ENCODE results near the gene CAMTA1.
A peak's percentile ranks its signal among the peaks of the same experiment; 100 is the strongest.

The CAMTA1 gene

DNA sequence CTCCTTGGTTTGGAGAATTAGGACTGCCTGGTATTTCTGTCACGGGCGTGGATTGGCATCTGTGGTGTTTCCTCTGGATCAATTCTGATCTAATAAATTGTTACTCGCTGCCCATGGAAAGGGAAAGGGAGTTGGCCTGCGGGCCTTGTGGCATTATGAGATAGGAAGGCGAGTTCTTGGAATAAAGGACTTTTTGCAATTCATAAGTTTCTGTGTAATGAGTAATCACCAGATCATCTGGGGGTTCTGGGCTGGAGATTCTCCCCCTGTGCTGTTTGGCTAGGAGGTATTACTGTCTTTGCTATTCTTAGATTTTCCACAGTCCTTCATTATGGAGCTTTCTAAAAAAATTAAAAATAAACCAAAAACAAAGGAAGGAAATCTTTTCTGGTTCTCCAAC lies 315.9 kb downstream of the CAMTA1 start:
- no peak for DNase-seq

DNA sequence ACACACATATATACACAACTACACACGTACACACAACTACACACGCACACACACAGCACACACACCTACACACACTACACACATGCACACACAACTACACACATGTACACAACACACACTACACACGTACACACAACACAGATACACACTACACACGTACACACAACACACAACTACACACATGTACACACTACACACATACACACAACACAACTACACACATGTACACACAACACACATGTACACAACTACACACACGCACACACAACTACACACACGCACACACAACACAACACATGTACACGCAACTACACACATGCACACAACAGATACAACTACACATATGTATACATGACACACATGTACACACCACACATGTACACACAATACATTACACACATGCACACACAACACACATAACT lies 318.1 kb downstream of the CAMTA1 start:
- no peak for DNase-seq

DNA sequence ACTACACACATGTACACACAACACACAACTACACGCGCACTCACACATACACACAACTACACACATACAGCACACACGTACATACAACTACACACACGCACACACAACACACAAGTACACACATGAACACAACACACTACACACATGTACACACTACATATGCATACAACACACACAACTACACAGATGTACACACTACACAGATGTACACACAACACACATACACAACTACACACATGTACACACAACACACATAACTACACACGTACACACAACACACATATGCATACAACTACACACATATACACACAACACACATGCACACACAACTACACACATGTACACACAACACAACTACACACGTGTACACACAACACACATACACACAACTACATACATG lies 318.6 kb downstream of the CAMTA1 start:
- DNase-seq = no peak

DNA sequence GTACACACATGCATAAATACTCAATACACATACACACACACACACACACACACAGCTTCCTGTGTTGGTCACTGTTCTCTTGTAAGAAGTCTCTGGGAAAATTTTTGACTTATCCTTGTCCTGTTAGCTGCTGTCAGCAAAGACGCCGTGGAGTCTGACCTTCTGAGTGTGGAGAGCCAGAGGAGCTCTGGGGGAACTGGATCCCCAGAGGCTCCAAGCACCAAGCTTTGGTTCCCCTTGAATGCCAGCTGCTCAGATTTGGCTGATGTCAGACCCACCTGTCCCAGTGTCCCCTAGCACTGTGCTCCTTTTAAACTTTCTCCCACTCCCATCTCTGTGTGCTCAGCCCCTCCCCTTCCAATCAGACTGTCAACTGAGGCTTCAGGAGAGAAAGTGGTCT lies 319.1 kb downstream of the CAMTA1 start:
- no peak for DNase-seq

DNA sequence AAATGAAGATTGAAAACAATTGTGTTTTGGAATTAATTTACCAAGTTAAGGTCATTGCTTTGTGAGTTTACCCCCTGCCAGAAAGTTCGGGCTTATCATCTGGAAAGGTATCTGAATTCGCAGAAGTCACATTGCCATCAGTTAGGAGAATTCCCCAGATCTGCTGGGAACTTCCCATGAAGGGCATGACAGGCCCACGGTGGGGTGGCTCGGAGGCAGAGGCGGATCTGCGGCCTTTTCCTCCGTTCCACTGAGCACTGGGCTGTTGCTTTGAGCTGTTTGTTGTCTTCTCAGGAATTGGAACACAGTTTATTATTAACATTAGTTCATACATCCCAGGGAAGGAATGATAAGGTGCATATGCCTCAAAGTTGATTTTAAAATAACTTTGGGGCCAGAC lies 320.0 kb downstream of the CAMTA1 start:
- no peak for DNase-seq

DNA sequence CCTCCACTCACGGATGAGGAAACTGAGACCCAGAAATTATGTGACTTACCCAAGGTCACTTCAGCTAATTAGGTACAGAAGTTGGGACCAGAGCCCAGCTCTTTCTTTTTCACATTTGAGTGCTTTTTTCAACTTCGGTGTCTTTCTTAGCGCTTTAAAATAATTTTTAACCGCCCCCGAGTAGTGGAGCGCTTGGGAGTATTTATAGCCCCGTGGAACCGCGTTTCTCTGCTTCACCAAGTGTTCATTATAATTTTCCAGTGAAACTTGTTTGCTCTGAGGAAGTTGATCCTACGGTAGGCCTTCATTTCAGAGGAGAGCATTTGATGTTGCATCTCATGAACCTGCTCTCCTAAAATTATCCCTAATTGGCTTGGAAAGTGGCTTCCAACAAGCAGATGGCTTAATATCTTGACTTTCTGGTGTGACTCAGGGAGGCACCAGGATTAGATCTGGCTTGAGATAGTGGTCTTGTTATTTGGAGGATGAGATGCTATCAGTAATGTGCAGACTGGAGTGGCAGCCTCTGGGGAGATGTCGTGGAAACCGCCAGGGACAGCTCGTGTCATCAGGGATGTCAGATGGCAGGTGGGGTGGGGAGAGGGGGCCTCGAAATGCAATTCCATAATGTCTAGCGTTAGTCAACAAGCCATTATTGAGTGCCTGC lies 321.3 kb downstream of the CAMTA1 start:
- DNase-seq = peak in 6 of 56 donors; percentile 1 to 38 (median 7)

DNA sequence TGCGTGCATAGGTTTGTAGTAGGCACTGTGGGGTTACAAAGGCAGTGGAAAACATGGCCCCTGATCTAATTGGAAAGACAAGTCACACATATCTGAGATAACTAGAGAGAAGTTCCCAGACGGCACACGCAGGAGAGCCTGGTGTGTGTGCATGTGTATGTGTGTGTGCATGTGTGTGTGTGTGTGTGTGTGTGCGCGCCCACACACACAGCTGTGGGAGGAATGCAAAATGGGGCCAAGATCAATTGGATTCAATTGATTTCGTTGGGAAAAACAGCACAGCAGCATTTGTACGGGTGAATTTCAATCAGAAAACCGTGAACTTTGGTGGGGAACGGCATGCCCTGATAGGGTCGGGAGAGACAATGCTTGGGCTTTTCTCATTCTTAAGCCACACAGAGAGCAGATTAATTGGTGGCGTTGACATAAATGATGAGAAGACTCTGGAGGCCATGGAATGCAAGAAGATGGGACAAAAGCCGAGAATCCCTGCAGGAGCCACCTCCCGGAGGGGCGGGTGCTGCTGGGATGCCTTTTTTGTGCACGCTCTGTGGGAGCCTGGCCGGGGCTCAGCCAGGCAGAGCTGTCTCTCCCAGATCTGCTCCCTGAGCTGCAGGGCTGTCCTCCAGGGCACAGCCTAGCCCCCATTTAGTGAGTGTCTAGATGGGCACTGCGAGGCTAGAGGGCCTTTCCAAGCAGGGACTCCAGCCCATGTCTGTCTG lies 322.0 kb downstream of the CAMTA1 start:
- DNase-seq = no peak

DNA sequence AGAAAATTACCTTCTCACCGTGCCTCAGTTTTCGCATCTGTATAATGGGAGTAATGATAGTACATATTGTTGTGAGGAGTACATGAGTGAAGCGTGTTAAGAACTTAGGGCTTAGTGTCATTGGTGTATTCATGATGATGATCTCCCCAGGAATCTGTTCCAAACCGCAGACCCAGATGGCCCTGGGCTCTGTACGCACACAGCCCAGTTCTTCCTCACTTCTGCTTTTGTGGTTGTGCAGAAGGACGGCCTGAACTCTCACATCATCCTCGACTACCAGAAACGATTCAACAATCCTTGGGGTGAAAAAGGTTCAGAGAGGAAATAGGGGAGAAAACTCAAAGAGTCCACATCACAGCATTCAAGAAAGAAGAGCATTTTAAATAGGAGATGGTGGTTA lies 323.0 kb downstream of the CAMTA1 start:
- no peak for DNase-seq

DNA sequence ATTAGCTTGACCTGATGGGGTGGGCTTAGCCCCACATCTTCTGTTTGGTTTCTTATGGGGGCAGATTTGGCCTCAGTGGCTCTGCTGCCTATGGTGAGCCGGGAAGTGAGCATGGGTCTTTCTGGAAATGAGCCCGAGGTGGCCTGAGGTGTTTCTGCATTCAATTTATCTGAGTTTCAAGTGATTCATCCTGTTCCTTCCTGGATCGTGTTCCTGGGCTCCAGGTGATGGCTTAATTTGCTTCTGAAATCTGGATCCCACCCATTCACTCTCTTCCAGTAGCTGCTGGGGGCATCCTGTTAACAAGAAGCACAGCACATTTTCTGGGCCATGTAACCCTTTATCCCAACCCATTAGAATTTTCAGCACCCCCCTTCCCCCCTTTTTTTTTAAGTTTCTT lies 324.6 kb downstream of the CAMTA1 start:
- no peak for DNase-seq

DNA sequence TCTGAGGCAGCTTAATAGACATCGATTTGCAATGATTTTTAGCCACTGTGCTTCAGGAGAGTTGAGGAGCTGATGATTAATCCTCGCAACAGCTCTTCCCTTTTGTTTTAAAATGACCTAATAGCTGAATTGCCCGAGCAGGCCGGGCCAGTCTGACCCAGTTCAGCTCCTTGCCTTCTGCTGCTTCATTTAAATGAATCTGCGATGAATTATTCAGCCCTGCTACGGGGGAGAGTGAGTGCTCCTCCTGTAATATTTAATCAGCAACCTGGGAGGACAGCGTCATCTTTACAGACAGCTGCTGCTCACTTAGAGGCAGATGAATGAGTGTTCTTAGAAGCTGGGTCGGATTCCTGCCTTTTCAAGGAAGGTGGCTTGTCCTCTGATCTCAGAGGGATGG lies 325.1 kb downstream of the CAMTA1 start:
- peak in 2 of 56 donors; percentile 5 to 11 for DNase-seq

DNA sequence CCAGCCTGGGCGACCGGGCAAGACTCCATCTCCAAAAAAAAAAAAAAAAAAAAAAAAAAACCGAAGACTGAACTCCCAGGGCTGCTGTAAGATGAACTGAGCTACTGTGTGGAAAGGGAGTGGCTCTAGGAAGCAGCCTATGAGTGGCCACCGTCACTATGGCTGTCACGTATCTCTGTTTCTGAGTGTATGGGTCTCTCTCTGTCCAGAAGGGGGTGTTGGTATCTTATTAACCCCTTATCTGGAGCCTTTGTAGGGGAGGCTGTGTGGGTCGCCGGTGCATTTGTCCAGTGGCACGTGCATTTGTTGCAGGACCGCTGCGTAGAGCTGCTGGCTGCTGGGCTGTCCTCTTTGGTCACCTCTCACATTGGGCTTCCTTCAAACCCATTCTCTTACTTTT lies 326.6 kb downstream of the CAMTA1 start:
- DNase-seq = no peak

DNA sequence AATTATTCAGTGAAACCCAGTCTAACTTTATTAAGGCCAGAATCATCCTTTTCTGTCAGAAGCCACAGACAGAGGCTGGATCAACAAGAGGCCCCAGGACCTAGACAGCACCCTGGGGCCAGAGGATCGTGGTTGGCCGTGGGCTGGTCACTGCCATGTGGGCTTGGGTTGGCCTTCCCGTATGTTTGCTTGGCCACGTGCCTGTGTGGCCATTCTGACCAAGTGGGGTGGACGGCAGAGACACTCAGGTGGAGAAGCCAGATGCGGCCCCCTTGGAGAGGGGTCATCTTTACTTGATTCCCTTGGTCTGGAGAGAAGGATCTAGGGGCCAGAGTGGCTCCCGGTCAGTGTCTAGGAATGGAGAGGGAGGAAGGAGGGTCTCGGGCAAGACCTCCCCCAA lies 327.9 kb downstream of the CAMTA1 start:
- no peak for DNase-seq

DNA sequence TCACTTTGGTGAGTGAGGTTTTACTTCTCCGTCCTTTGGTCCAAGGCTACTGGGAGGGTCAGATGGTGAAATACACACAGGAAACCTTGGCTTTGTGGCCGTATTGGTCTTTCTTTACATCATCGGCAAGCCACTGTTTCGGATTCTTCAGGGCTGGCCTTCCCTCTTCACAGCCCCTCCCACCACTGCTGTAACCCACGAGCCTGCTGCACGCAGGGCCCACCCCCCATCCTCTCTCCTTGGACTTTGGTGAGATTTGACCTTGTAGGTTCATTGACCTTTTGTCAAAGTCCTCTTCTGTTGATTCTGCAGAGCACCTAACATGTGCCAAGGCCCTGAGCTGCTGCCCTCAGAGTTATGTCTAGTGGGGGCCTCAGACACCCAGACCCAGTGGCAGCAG lies 328.6 kb downstream of the CAMTA1 start:
- no peak for DNase-seq

DNA sequence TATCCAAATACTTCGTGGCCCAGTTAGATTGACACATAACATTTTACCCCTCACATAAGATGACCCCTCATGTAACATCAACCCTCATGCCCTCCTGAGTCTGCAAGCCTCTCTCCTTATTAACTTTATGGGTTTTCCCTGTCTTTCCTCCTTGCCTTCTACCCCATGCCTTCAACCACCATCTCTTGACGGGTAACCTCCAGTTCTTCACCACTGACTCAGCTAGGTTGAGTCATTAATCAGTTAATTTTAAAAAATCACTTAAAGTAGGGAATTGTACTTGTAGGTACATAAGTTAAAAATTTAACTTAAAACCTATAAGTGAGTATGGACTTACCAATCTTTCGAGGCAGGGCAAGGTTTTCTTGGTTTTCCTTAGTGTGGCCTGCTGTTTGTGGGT lies 330.7 kb downstream of the CAMTA1 start:
- DNase-seq = no peak

DNA sequence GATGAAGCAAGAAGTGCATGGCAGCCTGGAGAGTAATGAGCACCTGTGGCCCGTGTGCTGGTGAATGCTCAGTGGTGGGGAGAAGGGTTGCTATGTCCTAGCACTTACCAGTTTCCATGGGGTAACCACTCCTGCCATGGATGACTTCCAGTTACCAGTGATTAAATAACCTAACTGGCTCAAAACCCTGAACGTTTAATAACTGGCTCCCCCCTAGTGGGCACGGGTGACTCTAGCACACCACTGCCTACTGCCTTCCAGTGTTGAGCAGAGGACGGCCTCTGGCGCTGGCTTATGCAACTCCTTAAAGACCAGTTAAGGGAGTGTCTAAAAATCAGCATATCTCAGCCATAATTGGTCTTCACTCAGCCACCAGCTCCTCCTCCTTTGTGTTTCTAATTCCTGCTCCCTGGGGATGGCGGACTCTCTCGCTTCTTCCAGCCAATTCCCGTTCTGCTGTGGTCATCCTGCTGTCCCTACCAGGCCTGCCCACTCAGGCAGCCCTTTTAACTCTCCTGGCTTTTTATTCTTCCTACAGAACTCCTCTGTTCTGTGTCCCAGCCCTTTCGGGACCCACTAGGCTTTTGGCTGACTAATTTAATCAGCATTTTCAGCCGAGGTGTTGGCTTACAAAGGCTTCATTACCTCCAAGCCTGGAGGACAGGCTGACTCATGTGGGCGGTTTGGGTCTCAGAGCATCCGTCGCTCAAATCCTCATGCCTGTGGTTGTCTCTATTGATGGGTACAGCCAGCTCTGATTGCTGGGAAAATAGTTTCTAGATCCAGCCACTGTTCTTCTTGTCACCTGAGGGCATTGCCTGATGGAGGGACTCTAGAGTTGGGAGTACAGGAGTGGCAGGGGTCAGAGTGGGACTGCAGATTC lies 332.4 kb downstream of the CAMTA1 start:
- DNase-seq = peak in 6 of 56 donors; percentile 3 to 46 (median 6)

DNA sequence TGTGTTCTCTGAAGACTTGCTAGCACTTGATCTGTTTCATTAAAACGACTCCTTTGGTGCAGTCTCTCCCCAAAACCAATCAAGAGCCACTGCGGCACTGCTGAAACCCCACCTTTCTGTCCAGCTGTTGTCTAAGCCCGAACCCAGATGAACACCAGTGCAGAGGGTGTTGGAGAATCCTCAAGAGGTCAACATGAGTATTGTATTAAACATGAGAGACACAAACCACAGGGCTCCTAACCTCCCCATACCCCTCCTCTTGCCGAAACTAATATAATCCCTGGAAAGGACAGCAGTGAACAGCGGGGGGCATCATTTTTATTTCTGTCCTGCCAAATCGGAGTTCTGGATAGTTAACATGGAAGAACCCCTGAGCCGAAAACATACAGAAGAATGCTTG lies 333.9 kb downstream of the CAMTA1 start:
- no peak for DNase-seq

DNA sequence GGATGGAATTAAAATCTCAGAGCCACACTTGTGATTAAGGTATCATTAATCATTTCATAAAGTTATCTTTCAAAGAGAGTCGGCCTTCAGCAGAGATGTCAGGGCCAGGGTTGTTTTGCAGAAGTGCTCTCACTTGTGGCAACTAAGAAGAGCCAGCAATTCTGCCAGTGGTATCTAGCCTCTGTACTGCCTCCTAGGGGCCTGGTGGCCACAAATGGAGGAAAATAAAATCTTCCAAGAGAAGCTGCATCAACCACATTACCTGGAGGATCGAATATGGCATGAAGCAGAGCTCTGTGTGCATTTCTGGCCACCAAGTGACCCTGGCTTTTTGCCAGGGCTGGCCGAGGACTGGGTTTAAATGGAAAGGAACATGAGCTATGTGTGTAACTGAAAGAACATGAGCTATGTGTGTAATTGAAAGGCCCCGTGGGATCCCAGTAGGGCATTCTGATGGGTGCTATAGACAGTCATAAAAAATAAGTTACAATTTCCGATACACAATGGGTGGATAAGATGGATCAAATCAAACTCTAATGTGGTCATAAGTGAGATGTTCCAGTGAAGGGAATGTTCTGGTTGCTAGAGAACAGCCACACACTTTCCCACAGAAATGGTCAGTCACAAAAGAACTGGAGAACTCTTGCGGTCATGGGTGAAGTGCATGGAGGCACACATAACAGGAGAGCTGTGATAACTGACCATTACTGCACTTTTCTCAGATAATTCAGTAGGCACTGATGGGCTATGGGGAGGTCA lies 335.8 kb downstream of the CAMTA1 start:
- no peak for DNase-seq

DNA sequence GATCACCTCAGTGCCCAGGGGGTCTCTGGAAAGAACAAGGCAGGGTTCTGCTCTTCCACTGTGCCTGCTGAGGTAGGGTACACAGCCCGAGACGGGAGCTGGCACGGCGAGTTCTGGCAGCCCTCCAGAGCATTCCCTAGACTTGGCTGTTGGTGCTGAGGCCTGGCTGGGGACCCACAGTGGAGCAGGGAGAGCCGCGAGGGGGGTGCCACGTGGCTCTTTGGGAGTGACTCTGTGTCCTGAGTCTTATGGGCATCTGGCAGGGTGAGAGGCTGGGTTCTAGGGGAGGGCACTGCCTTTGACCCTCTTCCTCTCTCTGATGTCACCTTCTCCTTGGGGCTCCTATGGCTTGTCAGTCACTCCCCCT lies 336.4 kb downstream of the CAMTA1 start:
- DNase-seq = peak in 47 of 56 donors; percentile 6 to 81 (median 39)

DNA sequence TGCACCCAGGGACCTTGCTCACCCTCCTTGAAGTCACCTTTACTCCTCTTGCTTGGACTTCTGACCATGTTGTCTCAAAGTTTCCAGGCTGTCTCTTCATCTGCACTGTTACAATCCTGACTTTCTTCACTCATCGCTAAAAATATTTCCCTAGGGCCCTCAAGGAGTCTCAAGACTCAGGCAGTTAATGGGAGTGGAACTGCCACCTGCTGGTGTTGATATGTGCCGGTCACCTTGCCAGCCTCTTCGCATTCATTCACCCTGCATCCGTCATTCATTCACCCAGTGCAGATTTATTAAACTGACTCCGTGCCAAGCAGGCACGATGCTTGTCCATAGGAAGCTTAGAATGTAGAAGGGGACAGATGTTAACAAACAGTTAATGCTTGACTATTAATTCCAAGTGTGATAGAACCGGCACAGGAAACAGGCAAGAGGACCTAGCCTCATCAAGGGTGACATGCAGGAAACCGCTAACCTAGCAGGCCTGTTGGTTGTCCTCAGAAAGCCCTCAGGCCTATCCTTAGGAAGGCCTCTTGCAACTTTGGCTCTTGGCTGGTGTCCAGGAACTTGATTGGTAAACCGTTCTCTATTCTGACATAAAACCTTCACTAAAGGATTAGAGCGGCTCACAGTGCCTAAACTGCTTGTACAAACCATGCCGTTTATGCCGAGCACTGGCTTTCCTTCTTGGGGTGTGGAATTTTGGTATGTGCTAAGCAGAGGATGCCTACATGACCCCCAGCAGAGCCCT lies 342.2 kb downstream of the CAMTA1 start:
- DNase-seq = no peak

DNA sequence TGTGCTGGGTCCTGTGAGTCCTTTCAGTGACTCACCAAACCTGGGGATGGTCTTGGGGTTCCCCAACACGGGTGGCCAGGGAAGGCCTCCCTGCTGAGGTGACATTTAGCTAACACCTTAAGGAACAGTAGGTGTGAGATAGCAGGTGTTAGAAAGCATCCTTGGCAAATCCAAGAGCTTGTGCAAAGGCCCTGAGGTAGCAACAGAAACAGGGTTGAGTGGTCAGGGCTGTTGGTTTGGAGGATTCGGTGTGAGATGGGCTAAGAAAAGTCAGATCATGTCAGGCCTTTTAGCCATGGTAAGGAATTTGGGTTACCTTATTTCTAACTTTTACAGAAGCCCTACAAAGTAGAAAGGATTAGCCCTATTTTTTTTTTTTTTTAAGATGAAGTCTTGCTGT lies 343.0 kb downstream of the CAMTA1 start:
- DNase-seq = no peak

DNA sequence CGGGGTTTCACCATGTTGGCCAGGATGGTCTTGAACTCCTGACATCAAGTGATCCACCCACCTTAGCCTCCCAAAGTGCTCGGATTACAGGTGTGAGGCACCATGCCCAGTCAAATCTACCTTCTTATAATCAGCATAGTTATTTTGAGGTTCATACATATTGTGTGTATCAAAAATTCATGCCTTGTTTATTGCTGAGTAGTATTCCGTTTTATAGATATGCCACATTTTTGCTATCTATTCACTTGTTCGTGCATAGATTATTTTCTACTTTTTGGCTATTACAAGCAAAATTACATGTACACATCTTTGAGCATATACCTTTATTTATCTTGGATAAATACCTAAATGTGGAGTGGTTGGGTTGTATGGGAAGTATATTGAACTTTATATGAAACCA lies 344.9 kb downstream of the CAMTA1 start:
- no peak for DNase-seq

Measured in nucleus accumbens (tissue), 56 donors.